Epithelial cell of esophagus (primary cell): ENCODE measurements around the gene PRM3.
"Not testable (repeated sequence)": the region's sequence is repeated elsewhere in the genome, so short reads cannot be mapped to it uniquely, and the experiment has no call there.

Experiments used
- DNase-seq: peaks from one replicate; pipeline ENCODE4 v3.0.0; 2010; ENCODE audit warnings: low read depth
- H3K4me3 ChIP-seq: 2 replicates; pipeline ENCODE4 v1.5.1; 2011; ENCODE audit warnings: mild to moderate bottlenecking, low read length, control low read depth
- CTCF ChIP-seq: IDR thresholded peaks from 2 replicates; pipeline ENCODE4 v1.5.1; 2011; ENCODE audit warnings: low read depth, mild to moderate bottlenecking, low read length, control low read depth, inconsistent platforms; ENCODE audit not compliant: insufficient read depth; ENCODE audit errors: missing control alignments

The PRM3 gene

DNA sequence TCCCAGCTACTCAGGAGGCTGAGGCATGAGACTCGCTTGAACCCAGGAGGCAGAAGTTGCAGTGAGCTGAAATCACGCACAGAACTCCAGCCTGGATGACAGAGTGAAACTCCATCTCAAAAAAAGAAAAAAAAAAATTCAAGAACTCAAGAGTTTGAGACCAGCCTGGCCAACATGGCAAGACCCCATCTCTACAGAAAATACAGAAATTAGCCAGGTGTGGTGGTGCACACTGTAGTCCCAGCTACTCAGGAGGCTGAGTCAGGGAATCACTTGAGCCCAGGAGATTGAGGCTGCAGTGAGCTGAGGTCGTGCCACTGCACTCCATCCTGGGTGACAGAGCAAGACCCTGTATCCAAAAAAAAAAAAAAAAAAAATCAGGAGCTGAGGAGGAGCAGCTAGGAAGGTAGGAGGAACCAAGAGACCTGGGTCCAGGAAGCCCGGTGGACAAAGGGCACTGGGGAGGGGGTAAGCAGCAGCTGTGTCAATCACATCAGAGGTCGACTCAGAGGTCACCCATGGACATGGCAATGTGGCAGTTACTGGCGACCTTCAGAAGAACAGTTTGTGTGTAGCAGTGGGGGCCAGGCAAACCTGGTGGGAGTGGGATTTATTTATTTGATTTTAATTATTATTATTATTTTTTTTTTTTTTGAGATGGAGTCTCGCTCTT lies 18.8 kb upstream of the PRM3 start:
- no peak overlapping the region for H3K4me3 ChIP-seq
- no peak for TF ChIP-seq CTCF
- DNase-seq = no peak

DNA sequence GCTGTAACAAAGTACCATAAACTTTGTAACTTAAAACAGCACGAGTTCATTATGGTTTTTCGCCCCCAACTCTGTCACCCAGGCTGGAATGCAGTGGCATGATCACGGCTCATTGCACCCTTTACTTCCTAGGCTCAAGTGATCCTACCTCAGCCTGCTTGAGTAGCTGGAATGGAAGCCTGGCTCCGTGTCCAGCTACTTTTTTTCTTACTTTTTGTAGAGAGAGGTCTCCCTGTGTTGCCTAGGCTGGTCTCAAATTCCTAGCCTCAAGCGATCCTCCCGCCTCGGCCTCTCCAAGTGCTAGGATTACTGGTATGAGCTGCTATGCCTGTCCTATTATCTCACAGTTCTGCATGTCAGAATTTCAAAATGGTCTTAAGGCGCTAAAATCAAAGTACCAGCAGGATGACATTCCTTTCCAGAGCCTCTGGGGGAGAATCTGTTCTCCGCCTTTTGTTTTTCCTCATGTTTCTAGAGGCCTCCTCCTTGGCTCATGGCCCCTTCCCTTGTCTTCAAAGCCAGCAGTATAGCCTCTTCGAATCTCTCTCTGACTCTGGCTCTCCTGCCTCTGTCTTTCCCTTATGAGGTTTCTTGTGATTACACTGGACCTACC lies 17.8 kb upstream of the PRM3 start:
- TF ChIP-seq CTCF = no peak
- H3K4me3 ChIP-seq = no peak overlapping the region
- DNase-seq = no peak

DNA sequence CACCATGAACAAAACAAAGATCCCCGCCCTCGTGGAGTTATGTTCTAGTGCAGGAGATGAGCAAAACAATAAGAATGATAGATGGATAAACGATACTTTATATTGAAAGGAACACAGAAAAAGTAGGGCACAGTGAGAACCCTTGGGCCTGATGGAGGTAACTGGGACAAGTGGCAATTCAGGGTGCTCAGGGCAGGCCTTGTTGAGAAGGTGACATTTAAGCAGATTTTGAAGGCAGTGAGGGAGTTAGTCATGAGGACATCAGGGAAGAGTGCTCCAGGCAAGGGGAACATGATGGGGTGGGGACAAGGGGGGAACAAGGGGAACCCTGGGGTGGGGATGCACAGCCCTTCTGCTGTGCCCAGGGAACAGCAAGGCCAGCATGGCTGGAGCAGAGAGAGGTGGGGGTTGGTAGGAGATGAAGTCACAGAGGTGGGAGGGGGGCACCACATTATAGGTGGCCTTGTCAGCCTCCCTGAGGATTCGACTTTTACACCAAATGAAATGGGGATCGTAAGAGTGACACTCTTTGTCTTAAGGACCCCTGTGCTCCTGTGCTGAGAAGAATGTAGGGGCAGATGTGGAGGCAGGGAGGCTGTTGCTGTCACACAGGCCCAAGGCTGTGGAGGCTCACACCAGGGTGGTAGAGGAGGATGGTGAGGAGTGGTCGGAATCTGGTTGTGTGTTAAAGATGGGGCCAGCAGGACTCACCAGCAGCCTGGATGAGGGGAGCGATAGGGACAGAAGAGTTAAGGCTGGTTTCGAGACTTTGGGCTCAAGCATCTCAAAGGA lies 16.9 kb upstream of the PRM3 start:
- TF ChIP-seq CTCF = no peak
- DNase-seq = no peak
- no peak overlapping the region for H3K4me3 ChIP-seq

DNA sequence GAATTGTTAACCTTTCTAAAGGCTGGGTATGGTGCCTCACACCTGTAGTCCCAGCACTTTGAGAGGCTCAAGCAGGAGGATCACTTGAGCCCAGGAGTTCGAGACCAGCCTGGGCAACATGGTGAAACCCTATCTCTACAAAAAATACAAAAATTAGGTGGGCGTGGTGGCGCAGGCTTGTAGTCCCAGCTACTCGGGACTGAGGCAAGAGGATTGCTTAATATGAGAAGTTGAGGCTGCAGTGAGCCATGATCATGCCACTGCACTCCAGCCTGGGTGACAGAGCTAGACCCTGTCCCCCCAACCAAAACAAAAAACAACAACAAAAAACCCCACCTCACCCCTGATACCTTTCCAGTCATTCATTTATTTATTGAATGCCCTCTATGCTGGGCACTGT lies 16.3 kb upstream of the PRM3 start:
- DNase-seq, H3K4me3 ChIP-seq: not testable (repeated sequence)

- no peak overlapping the region for H3K4me3 ChIP-seq
- DNase-seq = no peak
- TF ChIP-seq CTCF = no peak
These were observed 15.8 kb upstream of the PRM3 start for GRCh38 chr16:11289202-11289601.

DNA sequence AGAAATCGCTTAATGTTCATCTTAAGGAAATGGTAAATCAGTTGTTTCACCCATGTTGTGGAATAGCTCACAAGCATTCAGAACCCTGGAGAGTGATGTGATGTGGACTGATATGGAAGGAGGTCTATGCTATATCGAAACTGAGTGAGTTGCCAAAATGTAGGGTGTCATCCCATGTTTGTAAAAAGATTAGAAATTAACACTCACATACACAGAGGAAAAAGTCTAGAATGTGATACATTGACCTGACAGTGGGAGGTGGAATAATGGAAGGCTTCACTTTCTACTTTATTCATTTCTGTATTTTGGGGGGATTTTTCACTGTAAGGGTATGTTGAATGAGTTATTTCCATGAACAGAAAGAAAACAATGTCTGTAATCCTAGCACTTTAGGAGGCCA lies 12.4 kb upstream of the PRM3 start:
- TF ChIP-seq CTCF = no peak
- H3K4me3 ChIP-seq = no peak overlapping the region
- DNase-seq = no peak

- DNase-seq = no peak
- H3K4me3 ChIP-seq = no peak overlapping the region
- no peak for TF ChIP-seq CTCF
These were observed 10.4 kb upstream of the PRM3 start for GRCh38 chr16:11283820-11284248.
